Endothelial cell of umbilical vein (primary cell): ENCODE data around the gene SST. TPM values are rescaled to one million over a fixed set of nuclear protein-coding genes. Genes with fewer than 3 reads are reported as not detected.

Experiments
- BruUV-seq: library from RNA; stranded (reverse); fragments of 400-500 nt; replicated peaks from 2 replicates; lab custom pipeline; 2021; lab: Mats Ljungman, UMichigan
- CTCF ChIA-PET: fragments of 300-600, 350-600 bp; sonication (Branson Sonifier 250); formaldehyde crosslinking; loops from one replicate; lab custom pipeline; 2021; ENCODE audit warnings: antibody characterized with exemption, inconsistent platforms; lab: Charles Lee
- POLR2A ChIA-PET: fragments of 300-600, 350-600 bp; sonication (Branson Sonifier 250); formaldehyde crosslinking; loops from one replicate; lab custom pipeline; 2021; ENCODE audit warnings: antibody characterized with exemption, inconsistent platforms; lab: Charles Lee
- DNase-seq: peaks from one replicate; pipeline ENCODE4 v3.0.0-alpha.2; 2011; ENCODE audit warnings: low read depth, low spot score
- FAIRE-seq: peaks from 2 replicates; lab custom pipeline; 2011; peaks lifted over from hg19 to GRCh38; lab: Jason Lieb, UNC
- H2AFZ ChIP-seq: 2 replicates; pipeline ENCODE4 v1.6.0; 2012; ENCODE audit warnings: low read depth, low read length, control low read depth, inconsistent platforms
- H3K27ac ChIP-seq: 2 replicates; pipeline ENCODE4 v1.5.1; 2011; ENCODE audit warnings: low read depth, mild to moderate bottlenecking, control low read depth, low read length, moderate library complexity; ENCODE audit not compliant: insufficient read depth
- H3K27me3 ChIP-seq, 2 experiments: 2 replicates each; pipeline versions ENCODE4 v1.6.0 to v1.6.1; 2011; ENCODE audit warnings: low read length in 2 of 2, mixed read lengths in 1 of 2; ENCODE audit not compliant: control insufficient read depth in 2 of 2, insufficient read depth in 2 of 2
- H3K36me3 ChIP-seq, 2 experiments: 2 replicates in 1 of 2; 3 replicates in 1 of 2; pipeline ENCODE4 v1.5.1; 2011; ENCODE audit warnings: low read length in 2 of 2, mild to moderate bottlenecking in 1 of 2, moderate library complexity in 1 of 2; ENCODE audit not compliant: control insufficient read depth in 2 of 2, insufficient read depth in 2 of 2; ENCODE audit errors: extremely low read depth in 1 of 2
- H3K4me1 ChIP-seq: 3 replicates; pipeline ENCODE4 v1.5.1; 2011; ENCODE audit warnings: mild to moderate bottlenecking, low read length; ENCODE audit not compliant: control insufficient read depth, insufficient read depth; ENCODE audit errors: extremely low read depth
- H3K4me2 ChIP-seq: 2 replicates; pipeline ENCODE4 v1.6.1; 2011; ENCODE audit warnings: low read length, control low read depth, mixed read lengths; ENCODE audit not compliant: insufficient read depth
- H3K4me3 ChIP-seq, 3 experiments: fragments of 200-600 bp in 1 of 3; sonication (generic), shearing (Covaris generic) in 1 of 3; replicated peaks in 1 of 3; 2 replicates each; pipeline ENCODE4 v1.5.1; 2011 to 2016; ENCODE audit warnings: control low read depth in 3 of 3, low read length in 3 of 3, mild to moderate bottlenecking in 2 of 3, inconsistent platforms in 1 of 3, low read depth in 1 of 3, moderate library complexity in 1 of 3; ENCODE audit not compliant: insufficient read depth in 1 of 3
- H3K79me2 ChIP-seq: 2 replicates; pipeline ENCODE4 v1.6.0; 2012; ENCODE audit warnings: low read length, inconsistent platforms; ENCODE audit not compliant: control insufficient read depth, insufficient read depth
- H3K9ac ChIP-seq: replicated peaks from 2 replicates; pipeline ENCODE3; 2011; ENCODE audit warnings: low read length, control low read depth; ENCODE audit not compliant: insufficient read depth; ENCODE audit errors: extremely low read depth
- H3K9me1 ChIP-seq: replicated peaks from 3 replicates; pipeline ENCODE4 v1.6.0; 2011; ENCODE audit warnings: mild to moderate bottlenecking, low read length; ENCODE audit not compliant: control insufficient read depth, insufficient read depth; ENCODE audit errors: extremely low read depth
- H3K9me3 ChIP-seq: replicated peaks from 2 replicates; pipeline ENCODE4 v1.5.1; 2012; ENCODE audit warnings: low read length, inconsistent platforms; ENCODE audit not compliant: control insufficient read depth, insufficient read depth
- H4K20me1 ChIP-seq: replicated peaks from 2 replicates; pipeline ENCODE3; 2011; ENCODE audit warnings: mild to moderate bottlenecking, low read length; ENCODE audit not compliant: control insufficient read depth, insufficient read depth; ENCODE audit errors: extremely low read depth
- FOS ChIP-seq: IDR thresholded peaks from 2 replicates; pipeline ENCODE4 v1.6.1; 2011; ENCODE audit warnings: mild to moderate bottlenecking, low read length, moderate library complexity, borderline replicate concordance; ENCODE audit not compliant: insufficient read depth
- GATA2 ChIP-seq: IDR thresholded peaks from 2 replicates; pipeline ENCODE4 v1.7.0; 2011; ENCODE audit warnings: low read depth, mild to moderate bottlenecking, moderate library complexity, mixed read lengths, low read length; ENCODE audit not compliant: insufficient read length, insufficient read depth
- JUN ChIP-seq: IDR thresholded peaks from 2 replicates; pipeline ENCODE4 v1.6.1; 2011; ENCODE audit warnings: borderline replicate concordance, low read depth; ENCODE audit not compliant: insufficient read length, insufficient read depth
- MYC ChIP-seq: IDR thresholded peaks from one replicate; pipeline ENCODE4 v1.6.1; 2011; ENCODE audit warnings: mild to moderate bottlenecking, low read depth, low read length
- POLR2A ChIP-seq: IDR thresholded peaks from 2 replicates; pipeline ENCODE4 v1.6.1; 2012; ENCODE audit warnings: low read depth, mild to moderate bottlenecking, control low read depth, low read length
- POLR2AphosphoS5 ChIP-seq: IDR thresholded peaks from 2 replicates; pipeline ENCODE4 v1.6.1; 2012; ENCODE audit warnings: low read depth, mild to moderate bottlenecking, control low read depth, low read length, moderate library complexity; ENCODE audit not compliant: insufficient read depth
- dilution Hi-C: fragments of 300-500 bp; cut with MboI; formaldehyde crosslinking; loops from one replicate; pipeline ENCODE4 v1.15.0; 2019; ENCODE audit warnings: low sequenced_read_pairs; ENCODE audit not compliant: extremely low pct_ligation_motif_present
- intact Hi-C: fragments of 100-400 bp; cut with micrococcal nuclease; formaldehyde crosslinking; loops from one replicate; pipeline ENCODE4 v1.10.0; 2022
- polyA plus RNA-seq, 4 experiments: library from polyadenylated mRNA; depleted of rRNA in 3 of 4; stranded (reverse) in 3 of 4; unstranded in 1 of 4; fragments of >200 nt; gene quantifications; 2 replicates each; pipeline versions ENCODE4 v1.2.1 to v1.2.3, GENCODE V29; 2011 to 2012; ENCODE audit warnings: missing spikeins in 1 of 4
- total RNA-seq: library from RNA; stranded (reverse); gene quantifications from 2 replicates; pipeline ENCODE4 v1.2.3, GENCODE V29; 2021
- TF ChIP-seq, protein P1 (sequence below): IDR thresholded peaks from 2 replicates; pipeline ENCODE4 v1.6.1; 2011; ENCODE audit not compliant: insufficient read depth, insufficient read length
- TF ChIP-seq, protein P2 (sequence below), 2 donors: IDR thresholded peaks; 1 replicate in 1 of 2; 2 replicates in 1 of 2; pipeline ENCODE4 v1.5.1; 2011; ENCODE audit warnings: low read length in 2 of 2, mild to moderate bottlenecking in 2 of 2, moderate library complexity in 2 of 2, control low read depth in 1 of 2, inconsistent platforms in 1 of 2, low read depth in 1 of 2; ENCODE audit not compliant: insufficient read depth in 1 of 2; ENCODE audit errors: extremely low read depth in 1 of 2

Gene SST
- total and polyA plus RNA-seq, 2 donors (not counting 3 experiments of a cell fraction or from before 2014, with no cell fraction given) = not detected

- Histone ChIP-seq H3K9ac (no peak overlapping the region), H3K36me3 (no peaks in the 10 kb centered on the region), H2AFZ (no peak overlapping the region), H3K79me2 (no peaks in the 10 kb centered on the region), H3K9me1 (no peaks in the 10 kb centered on the region), H3K27ac (no peak overlapping the region), H3K4me3 (no peak overlapping the region), H4K20me1 (no peaks in the 10 kb centered on the region), H3K4me2 (no peak overlapping the region), H3K27me3 (no peaks in the 10 kb centered on the region), H3K9me3 (no peaks in the 10 kb centered on the region), H3K4me1 (no peaks in the 10 kb centered on the region)
- dilution Hi-C loops (no loop called here), intact Hi-C loops (no loop called here)
- no TSS peak for BruUV-seq
- no peak for FAIRE-seq
- no peak for DNase-seq
- CTCF ChIA-PET = interaction anchor here (6.5 kb wide), 1 partner anchor 56 kb away, joined by 17 read pairs; no protein-coding TSS in a partner anchor
- POLR2A ChIA-PET = no interaction called here
- TF ChIP-seq FOS = no peak
- TF ChIP-seq, protein P1, sequence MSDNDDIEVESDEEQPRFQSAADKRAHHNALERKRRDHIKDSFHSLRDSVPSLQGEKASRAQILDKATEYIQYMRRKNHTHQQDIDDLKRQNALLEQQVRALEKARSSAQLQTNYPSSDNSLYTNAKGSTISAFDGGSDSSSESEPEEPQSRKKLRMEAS = no peak
Observed at GRCh38 chr3:187623285-187623814, 46.8 kb downstream of the SST start.

DNA sequence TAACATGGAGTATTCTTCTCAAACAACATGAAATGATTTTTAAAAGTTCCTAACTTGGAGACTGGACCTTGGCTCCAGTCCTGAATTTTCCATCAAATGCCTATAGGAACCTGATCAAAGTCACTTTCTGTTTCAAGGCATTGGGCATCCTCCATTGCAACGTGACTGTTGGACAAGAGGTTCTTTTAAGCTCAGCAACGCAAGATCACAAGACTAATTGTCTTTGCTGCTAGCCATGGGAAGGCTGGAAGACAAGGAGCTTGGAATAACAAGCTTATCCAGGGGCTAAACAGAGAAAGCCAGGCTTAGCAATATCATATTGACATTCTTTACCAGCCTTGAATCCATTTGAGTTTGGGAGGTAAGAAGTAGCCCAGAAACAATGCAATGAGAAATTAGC, 48.3 kb downstream of the SST start:
- H3K4me3 ChIP-seq = no peak overlapping the region
- H3K27me3 ChIP-seq = no peaks in the 10 kb centered on the region
- H3K9ac ChIP-seq = no peak overlapping the region
- TF ChIP-seq GATA2 (no peak), POLR2A (no peak), FOS (no peak), JUN (no peak), MYC (no peak), POLR2AphosphoS5 (no peak)
- TF ChIP-seq, protein P2, sequence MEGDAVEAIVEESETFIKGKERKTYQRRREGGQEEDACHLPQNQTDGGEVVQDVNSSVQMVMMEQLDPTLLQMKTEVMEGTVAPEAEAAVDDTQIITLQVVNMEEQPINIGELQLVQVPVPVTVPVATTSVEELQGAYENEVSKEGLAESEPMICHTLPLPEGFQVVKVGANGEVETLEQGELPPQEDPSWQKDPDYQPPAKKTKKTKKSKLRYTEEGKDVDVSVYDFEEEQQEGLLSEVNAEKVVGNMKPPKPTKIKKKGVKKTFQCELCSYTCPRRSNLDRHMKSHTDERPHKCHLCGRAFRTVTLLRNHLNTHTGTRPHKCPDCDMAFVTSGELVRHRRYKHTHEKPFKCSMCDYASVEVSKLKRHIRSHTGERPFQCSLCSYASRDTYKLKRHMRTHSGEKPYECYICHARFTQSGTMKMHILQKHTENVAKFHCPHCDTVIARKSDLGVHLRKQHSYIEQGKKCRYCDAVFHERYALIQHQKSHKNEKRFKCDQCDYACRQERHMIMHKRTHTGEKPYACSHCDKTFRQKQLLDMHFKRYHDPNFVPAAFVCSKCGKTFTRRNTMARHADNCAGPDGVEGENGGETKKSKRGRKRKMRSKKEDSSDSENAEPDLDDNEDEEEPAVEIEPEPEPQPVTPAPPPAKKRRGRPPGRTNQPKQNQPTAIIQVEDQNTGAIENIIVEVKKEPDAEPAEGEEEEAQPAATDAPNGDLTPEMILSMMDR (IDR thresholded peaks at IDR 0.05; ENCODE audit: extremely low read depth in 1 of 2, insufficient read depth in 1 of 2, low read depth in 1 of 2, low read length in 2 of 2) = no peak
- TF ChIP-seq, protein P1 = no peak
- H3K9me1 ChIP-seq = no peaks in the 10 kb centered on the region
- ChIA-PET POLR2A (no interaction called here), CTCF (interaction anchor here (6.5 kb wide), 1 partner anchor 58 kb away, joined by 17 read pairs; no protein-coding TSS in a partner anchor)
- no peaks in the 10 kb centered on the region for H3K4me1 ChIP-seq
- no peak overlapping the region for H3K27ac ChIP-seq
- no TSS peak for BruUV-seq
- dilution Hi-C loops (no loop called here), intact Hi-C loops (no loop called here)
- H3K36me3 ChIP-seq = no peaks in the 10 kb centered on the region
- DNase-seq (no peak), FAIRE-seq (no peak)
- H3K79me2 ChIP-seq = no peaks in the 10 kb centered on the region
- H2AFZ ChIP-seq = no peak overlapping the region
- H4K20me1 ChIP-seq = no peaks in the 10 kb centered on the region
- no peak overlapping the region for H3K4me2 ChIP-seq
- no peaks in the 10 kb centered on the region for H3K9me3 ChIP-seq
